ENCODE measurements around the gene ZNF597. TPM values are rescaled to one million over a fixed set of nuclear protein-coding genes. Genes with fewer than 3 reads are reported as not detected.

ZNF597 gene
- total and polyA plus RNA-seq, 2 experiments from 2014 or later, result 0.56 to 2.1 TPM

DNA sequence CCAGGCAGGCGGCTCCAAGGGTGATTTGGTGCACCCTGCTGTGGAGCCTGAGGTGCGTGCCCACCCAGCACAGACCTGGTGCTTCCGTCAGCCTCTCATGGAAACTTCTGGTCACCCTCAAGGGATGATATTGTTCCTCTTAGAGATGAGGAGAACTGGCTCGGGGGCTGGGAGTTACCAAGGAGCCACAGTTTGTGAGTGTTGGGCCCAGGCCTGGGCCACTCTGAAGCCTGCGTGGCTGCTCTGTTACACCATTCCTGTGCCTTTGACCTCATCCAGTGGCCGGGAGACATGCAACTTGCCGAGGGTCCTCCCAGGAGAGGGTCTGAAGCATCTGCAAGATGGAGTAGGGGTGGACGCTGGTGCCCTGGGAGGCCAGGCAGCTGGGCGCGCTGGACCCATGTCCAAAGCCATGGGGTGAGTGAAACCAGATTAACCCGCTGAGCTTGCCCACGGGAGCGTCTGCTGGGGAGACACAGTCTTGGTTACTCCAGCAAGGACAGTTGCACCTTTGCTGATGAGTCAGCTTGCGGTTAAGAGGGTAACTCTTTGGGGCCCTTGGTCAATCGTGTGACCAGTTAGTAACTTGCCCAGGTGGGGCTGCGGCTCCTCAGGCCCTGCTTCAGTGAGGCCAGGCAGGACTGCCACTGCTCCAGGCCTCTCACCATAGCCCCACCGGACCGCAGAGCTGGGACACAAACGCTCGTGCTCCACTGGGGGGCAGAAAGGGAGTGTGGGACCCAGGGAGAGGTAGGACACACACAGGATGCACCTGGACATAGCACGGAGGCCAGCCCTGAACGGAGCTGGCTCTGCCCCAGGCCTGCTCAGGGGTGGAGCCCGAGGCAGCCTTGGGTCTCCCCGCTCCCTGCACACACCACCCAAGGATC, 44.5 kb upstream of the ZNF597 start:
- peaks cover 13% of the 10 kb centered on the region for H3K36me3 ChIP-seq
- no peak for DNase-seq (ENCODE audit: low read depth in 1 of 2, low spot score in 1 of 2)
- H3K9me3 ChIP-seq (ENCODE audit: low read depth), result no peaks in the 10 kb centered on the region
- no peaks in the 10 kb centered on the region for H3K4me1 ChIP-seq (ENCODE audit: low read depth)
- H3K4me3 ChIP-seq, result no peak overlapping the region
- TF ChIP-seq, protein P1, sequence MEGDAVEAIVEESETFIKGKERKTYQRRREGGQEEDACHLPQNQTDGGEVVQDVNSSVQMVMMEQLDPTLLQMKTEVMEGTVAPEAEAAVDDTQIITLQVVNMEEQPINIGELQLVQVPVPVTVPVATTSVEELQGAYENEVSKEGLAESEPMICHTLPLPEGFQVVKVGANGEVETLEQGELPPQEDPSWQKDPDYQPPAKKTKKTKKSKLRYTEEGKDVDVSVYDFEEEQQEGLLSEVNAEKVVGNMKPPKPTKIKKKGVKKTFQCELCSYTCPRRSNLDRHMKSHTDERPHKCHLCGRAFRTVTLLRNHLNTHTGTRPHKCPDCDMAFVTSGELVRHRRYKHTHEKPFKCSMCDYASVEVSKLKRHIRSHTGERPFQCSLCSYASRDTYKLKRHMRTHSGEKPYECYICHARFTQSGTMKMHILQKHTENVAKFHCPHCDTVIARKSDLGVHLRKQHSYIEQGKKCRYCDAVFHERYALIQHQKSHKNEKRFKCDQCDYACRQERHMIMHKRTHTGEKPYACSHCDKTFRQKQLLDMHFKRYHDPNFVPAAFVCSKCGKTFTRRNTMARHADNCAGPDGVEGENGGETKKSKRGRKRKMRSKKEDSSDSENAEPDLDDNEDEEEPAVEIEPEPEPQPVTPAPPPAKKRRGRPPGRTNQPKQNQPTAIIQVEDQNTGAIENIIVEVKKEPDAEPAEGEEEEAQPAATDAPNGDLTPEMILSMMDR (IDR thresholded peaks at IDR 0.05; ENCODE audit: low read depth, low read length), result no peak
- no peak overlapping the region for H3K27ac ChIP-seq
- no peaks in the 10 kb centered on the region for H3K27me3 ChIP-seq

DNA sequence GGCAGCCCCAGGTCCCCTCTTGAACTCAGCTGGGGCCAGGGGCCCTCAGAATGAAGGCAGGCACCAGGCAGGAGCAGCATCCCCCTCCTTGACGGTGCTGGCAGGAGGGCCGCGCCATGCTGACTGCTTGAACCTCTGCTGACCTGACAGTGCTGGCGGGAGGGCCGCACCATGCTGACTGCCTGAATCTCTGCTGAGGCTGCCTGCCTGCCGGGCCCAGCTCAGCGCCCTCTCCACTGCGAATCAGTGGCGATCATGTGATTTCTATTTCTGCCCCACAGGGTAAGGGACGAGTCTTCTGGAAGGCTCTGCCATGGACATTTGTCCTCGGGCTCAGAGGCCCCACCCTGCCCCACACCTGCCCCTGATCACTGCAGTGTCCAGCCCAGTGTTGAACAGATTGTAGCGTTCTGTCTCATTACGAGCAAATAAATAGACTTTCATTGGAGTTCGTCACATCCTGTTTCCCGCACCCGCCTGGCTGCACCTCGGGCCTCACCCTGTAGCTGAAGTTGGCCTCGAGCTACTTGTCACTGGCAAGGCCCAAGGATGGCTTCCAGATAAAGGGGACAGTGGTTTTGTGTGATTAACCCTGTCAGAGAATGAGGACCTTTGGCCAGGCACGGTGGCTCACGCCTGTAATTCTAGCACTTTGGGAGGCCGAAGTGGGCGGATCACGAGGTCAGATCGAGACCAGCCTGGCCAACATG, 43.4 kb upstream of the ZNF597 start:
- Histone ChIP-seq H3K36me3 (peaks cover 13% of the 10 kb centered on the region), H3K4me1 (ENCODE audit: low read depth) (peaks cover 10% of the 10 kb centered on the region), H3K9me3 (ENCODE audit: low read depth) (no peaks in the 10 kb centered on the region), H3K27ac (no peak overlapping the region), H3K4me3 (no peak overlapping the region), H3K27me3 (no peaks in the 10 kb centered on the region)
- TF ChIP-seq, protein P1 (IDR thresholded peaks at IDR 0.05; ENCODE audit: low read depth, low read length), result no peak
- no peak for DNase-seq (ENCODE audit: low read depth in 1 of 2, low spot score in 1 of 2)

DNA sequence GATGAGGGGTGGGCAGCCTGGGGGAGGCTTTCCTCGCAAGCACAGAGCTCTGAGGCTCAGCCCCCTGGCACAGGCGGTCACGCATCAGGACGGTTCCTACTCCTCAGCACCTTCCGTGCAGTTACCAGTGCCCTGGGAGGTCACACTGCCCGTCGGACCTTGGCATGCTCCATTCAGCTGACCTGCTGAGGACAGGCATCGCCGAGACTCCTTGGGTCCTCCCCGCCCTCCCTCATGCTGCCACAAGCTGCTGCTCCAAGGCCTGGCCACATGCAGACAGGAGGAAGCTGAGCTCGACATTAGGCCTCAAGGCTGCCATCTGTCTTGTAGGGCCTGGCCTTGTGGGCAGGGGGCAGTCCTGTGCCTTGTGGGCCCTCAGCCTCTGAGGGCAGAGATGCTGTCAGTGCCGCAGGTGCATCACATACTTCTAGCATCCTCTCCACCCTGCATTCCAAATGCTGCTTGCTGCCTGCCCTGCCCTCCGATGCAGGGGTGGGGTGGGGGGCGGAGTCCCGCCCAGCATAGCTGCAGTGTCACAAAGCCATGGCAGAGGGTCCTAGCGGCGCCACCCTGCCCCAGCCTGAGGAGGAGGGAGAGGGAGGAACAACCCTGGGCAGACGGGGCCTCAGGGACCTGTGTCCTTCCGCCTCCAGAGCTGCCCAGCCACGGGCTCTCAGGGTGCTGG, 42.7 kb upstream of the ZNF597 start:
- TF ChIP-seq, protein P1 (IDR thresholded peaks at IDR 0.05; ENCODE audit: low read depth, low read length), result no peak
- peaks cover 14% of the 10 kb centered on the region for H3K4me1 ChIP-seq (ENCODE audit: low read depth)
- H3K27me3 ChIP-seq, result no peaks in the 10 kb centered on the region
- peaks cover 13% of the 10 kb centered on the region for H3K36me3 ChIP-seq
- H3K27ac ChIP-seq, result no peak overlapping the region
- DNase-seq (ENCODE audit: low read depth in 1 of 2, low spot score in 1 of 2), result no peak
- H3K4me3 ChIP-seq, result no peak overlapping the region
- no peaks in the 10 kb centered on the region for H3K9me3 ChIP-seq (ENCODE audit: low read depth)

DNA sequence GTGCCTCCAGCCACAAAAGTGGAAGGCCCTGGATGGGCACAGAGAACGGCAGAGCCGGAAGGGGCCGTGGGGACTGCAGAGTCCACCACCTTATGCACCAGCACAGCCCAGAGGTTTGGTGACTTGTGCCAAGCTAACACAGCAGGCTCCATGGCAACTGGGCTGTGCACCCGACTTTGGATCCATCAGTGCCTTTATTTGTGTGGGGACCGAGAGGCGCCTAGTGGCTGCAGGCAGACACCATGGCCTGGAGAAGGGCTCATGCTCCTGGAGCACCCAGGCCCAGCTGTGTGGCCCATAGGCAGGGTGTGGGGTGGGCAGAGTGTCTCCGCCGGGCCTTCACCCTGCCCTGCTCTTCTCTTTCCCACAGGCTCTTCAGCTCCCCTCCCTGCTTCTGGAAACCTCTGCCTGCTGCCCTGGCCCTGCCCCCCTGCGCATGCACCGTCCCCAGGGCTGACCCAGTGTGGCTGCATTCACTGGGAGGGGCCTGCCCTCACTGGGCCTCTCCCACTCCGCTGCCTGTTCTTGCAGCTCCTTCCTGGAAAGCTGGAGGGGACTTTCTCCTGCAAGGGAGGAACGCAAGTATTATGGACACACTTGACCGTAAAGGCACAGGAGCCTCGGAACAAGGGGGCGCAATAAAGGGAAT, 41.9 kb upstream of the ZNF597 start:
- H3K27me3 ChIP-seq, result no peaks in the 10 kb centered on the region
- H3K9me3 ChIP-seq (ENCODE audit: low read depth), result no peaks in the 10 kb centered on the region
- no peak overlapping the region for H3K4me3 ChIP-seq
- peaks cover 13% of the 10 kb centered on the region for H3K36me3 ChIP-seq
- H3K27ac ChIP-seq, result no peak overlapping the region
- H3K4me1 ChIP-seq (ENCODE audit: low read depth), result peaks cover 20% of the 10 kb centered on the region
- TF ChIP-seq, protein P1 (IDR thresholded peaks at IDR 0.05; ENCODE audit: low read depth, low read length), result no peak
- no peak for DNase-seq (ENCODE audit: low read depth in 1 of 2, low spot score in 1 of 2)

Measured in cardiac muscle cell (in vitro differentiated cells and primary cell).